ENCODE data around the gene GNAQ. TPM values are rescaled to one million over a fixed set of nuclear protein-coding genes. Genes with fewer than 3 reads are reported as not detected.

The GNAQ gene
- total RNA-seq, 2 donors from 2014 or later, result 13.4 to 17.8 TPM

DNA sequence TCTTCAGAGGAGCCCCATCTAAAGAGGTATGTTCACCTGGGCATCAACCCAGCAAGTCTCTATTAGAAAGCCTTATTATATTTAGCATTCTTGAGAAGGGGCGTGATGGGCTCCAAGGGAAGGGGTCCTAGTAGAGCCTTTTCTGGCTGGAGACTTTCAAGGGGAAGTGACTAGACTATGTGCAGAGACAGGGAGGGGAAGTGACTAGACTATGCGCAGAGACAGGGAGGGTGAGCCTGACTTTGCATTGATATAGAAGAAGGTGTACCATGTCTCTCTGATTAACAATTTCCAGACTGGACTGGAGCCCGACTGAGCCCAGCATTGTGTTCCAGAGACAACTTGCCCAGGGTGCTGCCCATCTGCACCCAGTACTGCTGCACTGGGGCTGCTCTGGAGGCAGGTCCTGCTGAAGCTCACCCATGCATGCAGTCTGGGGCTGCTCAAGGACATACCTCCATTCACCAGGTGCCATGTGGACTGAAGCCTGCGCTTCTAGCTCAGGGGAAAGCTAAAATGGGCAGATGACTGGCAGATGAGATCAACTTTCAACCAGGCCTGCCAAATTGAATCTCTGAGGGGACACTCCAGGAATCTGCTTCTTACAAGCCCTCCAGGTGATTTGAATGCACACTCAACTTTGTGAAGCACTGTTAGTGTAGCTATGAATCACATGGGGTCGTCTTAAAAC is 300.5 kb downstream of the GNAQ start:
- peaks cover 13% of the 10 kb centered on the region for H3K36me3 ChIP-seq
- TF ChIP-seq, protein P1, sequence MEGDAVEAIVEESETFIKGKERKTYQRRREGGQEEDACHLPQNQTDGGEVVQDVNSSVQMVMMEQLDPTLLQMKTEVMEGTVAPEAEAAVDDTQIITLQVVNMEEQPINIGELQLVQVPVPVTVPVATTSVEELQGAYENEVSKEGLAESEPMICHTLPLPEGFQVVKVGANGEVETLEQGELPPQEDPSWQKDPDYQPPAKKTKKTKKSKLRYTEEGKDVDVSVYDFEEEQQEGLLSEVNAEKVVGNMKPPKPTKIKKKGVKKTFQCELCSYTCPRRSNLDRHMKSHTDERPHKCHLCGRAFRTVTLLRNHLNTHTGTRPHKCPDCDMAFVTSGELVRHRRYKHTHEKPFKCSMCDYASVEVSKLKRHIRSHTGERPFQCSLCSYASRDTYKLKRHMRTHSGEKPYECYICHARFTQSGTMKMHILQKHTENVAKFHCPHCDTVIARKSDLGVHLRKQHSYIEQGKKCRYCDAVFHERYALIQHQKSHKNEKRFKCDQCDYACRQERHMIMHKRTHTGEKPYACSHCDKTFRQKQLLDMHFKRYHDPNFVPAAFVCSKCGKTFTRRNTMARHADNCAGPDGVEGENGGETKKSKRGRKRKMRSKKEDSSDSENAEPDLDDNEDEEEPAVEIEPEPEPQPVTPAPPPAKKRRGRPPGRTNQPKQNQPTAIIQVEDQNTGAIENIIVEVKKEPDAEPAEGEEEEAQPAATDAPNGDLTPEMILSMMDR (IDR thresholded peaks at IDR 0.05), result no peak
- no peak for DNase-seq (ENCODE audit: low spot score)
- H3K4me1 ChIP-seq, result no peaks in the 10 kb centered on the region
- H3K9me3 ChIP-seq, result no peaks in the 10 kb centered on the region
- H3K27ac ChIP-seq, result no peak overlapping the region
- H3K4me3 ChIP-seq, result no peak overlapping the region
- no peaks in the 10 kb centered on the region for H3K27me3 ChIP-seq

DNA sequence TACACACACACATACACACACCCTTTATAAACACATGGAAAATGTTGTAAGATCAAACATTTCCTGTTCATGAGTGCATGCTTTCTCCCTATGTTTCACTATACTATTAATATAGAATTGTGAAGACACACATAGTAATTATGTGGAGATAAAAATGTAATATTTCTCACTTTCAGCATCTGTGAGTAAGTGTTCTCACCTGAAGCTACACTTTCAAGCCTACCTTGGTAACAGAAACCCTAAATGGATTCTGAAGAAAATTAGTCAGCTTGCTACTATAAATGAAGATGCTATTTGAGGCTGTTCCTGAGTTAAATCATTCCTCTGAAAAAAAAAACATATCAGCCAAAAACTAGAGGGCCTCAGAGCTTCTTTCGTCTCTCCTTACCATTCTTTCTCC is 302.4 kb downstream of the GNAQ start:
- Histone ChIP-seq H3K4me3 (no peak overlapping the region), H3K4me1 (no peaks in the 10 kb centered on the region), H3K27ac (no peak overlapping the region), H3K36me3 (peaks cover 13% of the 10 kb centered on the region), H3K27me3 (no peaks in the 10 kb centered on the region), H3K9me3 (no peaks in the 10 kb centered on the region)
- TF ChIP-seq, protein P1 (IDR thresholded peaks at IDR 0.05), result no peak
- no peak for DNase-seq (ENCODE audit: low spot score)

DNA sequence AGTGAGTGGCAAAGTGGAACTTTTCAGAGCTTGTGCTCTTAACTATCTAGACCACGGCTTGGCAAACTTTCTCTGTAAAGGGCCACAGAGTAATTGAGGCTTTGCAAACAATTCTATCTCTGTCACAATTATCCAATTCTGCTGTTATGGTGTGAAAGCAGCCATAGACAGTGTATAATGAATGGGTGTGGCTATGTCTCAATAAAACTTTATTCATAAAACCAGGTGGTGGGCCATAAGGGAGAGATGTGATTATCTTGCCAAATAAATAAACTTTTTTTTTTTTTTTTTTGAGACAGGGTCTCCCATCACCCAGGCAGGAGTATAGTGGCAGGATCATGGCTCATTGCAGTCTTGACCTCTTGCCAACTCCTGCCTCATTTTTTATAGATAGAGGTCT is 304.8 kb downstream of the GNAQ start:
- TF ChIP-seq, protein P1 (IDR thresholded peaks at IDR 0.05), result no peak
- Histone ChIP-seq H3K36me3 (peaks cover 13% of the 10 kb centered on the region), H3K4me1 (no peaks in the 10 kb centered on the region), H3K27me3 (no peaks in the 10 kb centered on the region), H3K4me3 (no peak overlapping the region), H3K27ac (no peak overlapping the region), H3K9me3 (no peaks in the 10 kb centered on the region)
- no peak for DNase-seq (ENCODE audit: low spot score)

DNA sequence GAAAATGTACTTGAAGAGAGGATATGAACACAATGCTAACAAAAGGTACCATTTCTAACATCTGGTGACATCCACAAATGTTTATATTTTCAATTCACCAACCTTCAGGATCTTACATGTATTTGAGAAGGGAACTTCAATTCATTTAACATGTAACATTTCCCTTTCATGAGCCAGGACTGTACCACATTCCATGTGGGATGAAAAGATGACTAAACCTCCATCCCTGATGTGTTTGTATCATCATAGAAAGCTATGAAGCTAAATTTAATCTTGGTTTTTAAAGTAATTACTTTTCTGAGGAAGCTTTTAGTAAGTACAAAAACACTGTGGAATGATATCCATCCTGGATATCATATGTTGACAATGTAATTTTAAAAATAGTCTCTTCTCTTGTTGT is 305.3 kb downstream of the GNAQ start:
- no peak overlapping the region for H3K4me3 ChIP-seq
- no peak for DNase-seq (ENCODE audit: low spot score)
- H3K4me1 ChIP-seq, result no peaks in the 10 kb centered on the region
- no peak overlapping the region for H3K27ac ChIP-seq
- TF ChIP-seq, protein P1 (IDR thresholded peaks at IDR 0.05), result no peak
- H3K9me3 ChIP-seq, result no peaks in the 10 kb centered on the region
- H3K36me3 ChIP-seq, result peaks cover 13% of the 10 kb centered on the region
- no peaks in the 10 kb centered on the region for H3K27me3 ChIP-seq

DNA sequence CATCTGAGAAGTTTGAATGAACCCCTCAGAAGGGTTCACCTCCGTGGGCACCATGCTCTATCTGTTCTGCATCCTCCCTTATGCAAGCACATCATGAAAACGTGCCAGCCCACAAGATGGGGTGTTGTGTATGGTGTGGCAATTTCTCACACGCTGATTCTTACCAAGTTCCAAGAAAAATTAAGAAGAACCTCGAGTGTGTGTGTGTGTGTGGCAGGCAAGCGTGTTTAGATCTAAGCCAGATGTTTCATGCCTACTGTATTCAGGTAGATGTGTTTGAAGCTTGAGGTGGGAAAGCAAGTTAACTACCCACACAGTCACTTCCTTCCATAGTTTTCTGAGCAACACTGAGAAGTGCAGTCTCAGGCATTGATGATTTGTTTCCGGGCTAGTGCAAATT is 305.8 kb downstream of the GNAQ start:
- no peaks in the 10 kb centered on the region for H3K4me1 ChIP-seq
- H3K9me3 ChIP-seq, result no peaks in the 10 kb centered on the region
- no peak for DNase-seq (ENCODE audit: low spot score)
- H3K4me3 ChIP-seq, result no peak overlapping the region
- TF ChIP-seq, protein P1 (IDR thresholded peaks at IDR 0.05), result no peak
- no peak overlapping the region for H3K27ac ChIP-seq
- peaks cover 13% of the 10 kb centered on the region for H3K36me3 ChIP-seq
- H3K27me3 ChIP-seq, result no peaks in the 10 kb centered on the region
